Measurements from ENCODE around the gene SPTBN5.

GRCh38 chr15:41804916-41805666 lies 88.8 kb downstream of the SPTBN5 start:
- TF ChIP-seq TAF1 (IDR thresholded peaks at IDR 0.05; ENCODE audit: borderline replicate concordance, low read depth, low read length): no peak
- no peak for TF ChIP-seq POLR2A (IDR thresholded peaks at IDR 0.05; ENCODE audit: low read depth, low read length)
- no peak for TF ChIP-seq POLR2AphosphoS5 (IDR thresholded peaks at IDR 0.05; ENCODE audit: low read depth, low read length)
